ENCODE data around the gene SND1. TPM values are rescaled to one million over a fixed set of nuclear protein-coding genes. Genes with fewer than 3 reads are reported as not detected.

Gene SND1
- total RNA-seq, 2 donors from 2014 or later, result 131 to 135 TPM

DNA sequence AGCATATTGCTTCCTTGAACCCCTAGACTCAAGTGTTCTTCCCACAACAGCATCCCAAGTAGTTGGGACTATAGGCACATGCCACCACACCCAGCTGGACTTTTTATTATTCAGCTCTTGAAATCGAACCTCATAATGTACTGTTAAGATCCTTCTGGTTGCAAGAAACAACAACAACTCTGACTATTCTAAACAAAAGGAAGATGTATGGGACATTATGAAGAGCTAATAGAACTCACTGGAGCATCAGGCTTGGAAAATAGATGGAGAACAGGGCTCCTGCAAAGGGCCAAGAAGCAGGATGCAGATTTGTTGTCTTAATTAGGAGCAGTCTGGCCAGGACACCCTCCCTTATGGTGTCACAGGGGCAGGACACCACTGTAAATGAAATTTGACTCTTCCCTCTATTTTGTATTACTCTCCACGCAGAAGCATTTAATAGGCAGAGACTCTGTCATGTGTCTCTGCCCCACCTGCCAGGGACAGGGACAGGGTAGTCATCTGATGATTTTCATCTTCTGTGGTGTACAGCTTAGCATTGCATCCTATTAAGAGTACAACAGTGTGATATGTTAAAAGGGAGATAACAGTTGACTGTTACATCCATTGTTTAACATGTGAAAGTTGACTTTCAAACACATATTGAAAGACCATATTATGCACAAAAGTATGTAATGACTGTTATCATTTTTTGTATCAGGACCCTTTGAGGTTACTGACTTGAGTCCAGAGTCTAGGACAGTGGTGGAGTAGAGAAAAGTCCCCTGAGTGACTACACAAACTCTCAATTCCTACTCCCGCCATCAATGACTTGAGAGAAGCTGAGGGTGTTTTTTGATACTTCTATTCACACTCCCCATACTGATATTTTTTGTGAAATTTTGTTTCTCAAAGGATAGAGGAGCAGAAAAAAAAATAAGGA lies 222.0 kb downstream of the SND1 start:
- intact Hi-C loops (cut with DNase I), result no loop called here
- DNase-seq (ENCODE audit: low spot score), result no peak

DNA sequence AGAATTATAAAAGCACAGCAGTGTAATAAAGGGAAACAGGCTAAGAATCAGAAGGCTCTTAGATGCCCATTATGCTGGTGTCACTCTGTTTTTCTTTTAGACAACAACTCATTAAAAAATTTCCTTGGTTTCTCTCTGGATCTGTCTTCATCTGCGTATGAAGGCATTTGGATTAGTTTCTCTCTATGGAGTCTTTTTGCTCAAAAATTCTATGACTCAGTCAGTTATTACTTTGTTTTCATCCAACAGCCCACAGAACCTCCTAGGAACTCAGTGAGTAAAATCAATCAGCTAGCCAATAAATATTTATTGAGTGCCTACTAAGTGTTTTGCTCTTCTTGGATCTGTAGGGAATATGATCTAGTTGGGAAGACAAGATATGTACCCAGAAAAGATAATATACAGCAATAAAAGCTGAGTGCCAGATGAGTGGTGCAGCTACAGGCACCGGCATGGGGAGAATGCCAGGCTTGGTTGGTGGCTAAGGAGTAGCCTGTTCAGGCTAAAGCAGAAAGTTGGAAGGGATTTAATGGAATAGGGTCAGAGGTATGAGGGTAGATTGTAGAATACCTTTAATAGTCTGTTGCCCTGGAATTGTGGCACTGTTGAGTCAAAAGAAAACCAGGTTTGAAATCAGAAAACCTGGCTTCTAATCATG lies 223.1 kb downstream of the SND1 start:
- intact Hi-C loops (cut with DNase I), result no loop called here
- DNase-seq (ENCODE audit: low spot score), result no peak

DNA sequence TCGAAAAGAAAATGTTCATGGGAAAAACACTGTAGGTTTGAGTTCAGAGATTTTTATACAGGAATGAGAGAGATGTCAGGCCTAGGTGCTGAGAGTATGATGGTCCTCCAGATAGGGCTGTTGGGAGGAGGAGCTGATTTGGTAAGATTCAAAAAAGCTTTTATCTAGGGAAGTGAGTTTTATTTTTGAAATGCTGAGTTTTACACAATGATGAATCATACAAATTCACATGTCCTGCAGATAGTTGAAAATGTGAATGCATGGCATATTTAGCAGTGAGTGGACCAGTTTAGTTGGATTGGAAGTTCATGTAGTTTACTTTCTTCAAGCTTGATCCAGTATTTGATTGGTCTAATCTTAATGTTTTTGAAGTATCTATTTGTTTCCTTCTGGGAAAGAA lies 224.4 kb downstream of the SND1 start:
- DNase-seq (ENCODE audit: low spot score), result no peak
- intact Hi-C loops (cut with DNase I), result no loop called here

DNA sequence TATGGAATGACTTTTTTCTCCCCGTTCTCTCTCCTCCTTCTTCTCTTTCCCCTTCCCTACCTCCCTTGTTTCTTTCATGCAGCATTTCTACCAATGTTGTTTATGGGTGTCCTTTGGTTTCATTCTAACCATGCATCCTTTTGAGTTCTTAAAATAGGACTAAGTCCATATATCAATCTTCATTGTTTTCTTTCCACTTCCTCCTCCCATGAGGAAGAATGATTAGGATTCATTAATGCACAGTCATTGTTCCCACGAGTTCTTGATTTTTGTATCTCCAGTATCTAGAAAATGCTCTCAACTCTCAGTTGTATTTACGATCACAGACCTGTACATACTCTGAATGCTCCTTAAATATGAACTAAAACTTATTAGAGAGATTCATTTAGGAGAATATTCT lies 226.0 kb downstream of the SND1 start:
- intact Hi-C loops (cut with DNase I), result no loop called here
- no peak for DNase-seq (ENCODE audit: low spot score)

GRCh38 chr7:127878791-127879190 lies 226.8 kb downstream of the SND1 start:
- DNase-seq (ENCODE audit: low spot score), result no peak
- intact Hi-C loops (cut with DNase I), result no loop called here

DNA sequence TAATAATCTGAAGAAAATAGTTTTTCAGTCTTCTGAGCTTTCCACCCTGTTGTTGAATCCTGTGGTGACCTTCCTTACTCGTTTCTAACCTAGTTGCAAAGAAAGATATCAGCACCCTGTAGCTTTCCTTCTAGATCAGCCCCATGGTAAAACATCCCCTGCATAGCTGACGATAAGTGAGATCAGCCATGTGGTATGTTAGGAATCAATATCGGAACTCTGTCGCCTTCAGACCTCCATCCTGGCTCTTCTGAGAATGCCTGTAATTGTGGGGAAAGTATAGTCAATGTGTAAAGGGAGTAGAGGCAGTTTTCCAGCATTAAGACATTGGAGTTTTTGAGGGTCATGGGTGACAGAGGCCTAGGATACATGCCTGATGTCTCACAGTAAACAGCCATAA lies 227.4 kb downstream of the SND1 start:
- no peak for DNase-seq (ENCODE audit: low spot score)
- intact Hi-C loops (cut with DNase I), result no loop called here

DNA sequence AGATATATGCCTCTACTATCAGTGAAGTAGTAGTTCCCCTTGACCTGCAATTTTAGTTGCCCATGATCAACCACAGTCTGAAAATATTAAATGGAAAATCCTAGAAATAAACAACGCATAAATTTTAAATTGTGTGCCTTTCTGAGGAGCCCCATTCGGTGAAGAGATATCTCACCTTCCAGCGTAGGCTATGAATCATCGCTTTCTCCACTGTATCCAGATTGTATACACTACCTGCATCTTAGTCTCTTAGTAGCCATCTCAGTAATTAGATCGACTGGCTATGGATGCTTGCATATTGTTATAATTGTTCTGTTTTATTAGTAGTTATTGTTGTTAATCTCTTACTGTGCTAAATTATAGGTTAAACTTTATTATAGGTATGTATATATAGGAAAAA lies 227.9 kb downstream of the SND1 start:
- DNase-seq (ENCODE audit: low spot score), result no peak
- intact Hi-C loops (cut with DNase I), result loop anchor here in 1 of 2 donors (5.0 kb wide), 1 partner anchor 163 kb away; no protein-coding TSS in a partner anchor

GRCh38 chr7:127880454-127880853 lies 228.5 kb downstream of the SND1 start:
- intact Hi-C loops (cut with DNase I), result loop anchor here in 1 of 2 donors (5.0 kb wide), 1 partner anchor 163 kb away; no protein-coding TSS in a partner anchor
- no peak for DNase-seq (ENCODE audit: low spot score)

GRCh38 chr7:127881564-127881963 lies 229.6 kb downstream of the SND1 start:
- no peak for DNase-seq (ENCODE audit: low spot score)
- intact Hi-C loops (cut with DNase I), result loop anchor here in 1 of 2 donors (5.0 kb wide), 1 partner anchor 164 kb away; no protein-coding TSS in a partner anchor

- DNase-seq (ENCODE audit: low spot score), result no peak
- intact Hi-C loops (cut with DNase I), result loop anchor here in 1 of 2 donors (5.0 kb wide), 1 partner anchor 165 kb away; no protein-coding TSS in a partner anchor
These were observed 230.4 kb downstream of the SND1 start for GRCh38 chr7:127882313-127882920.

DNA sequence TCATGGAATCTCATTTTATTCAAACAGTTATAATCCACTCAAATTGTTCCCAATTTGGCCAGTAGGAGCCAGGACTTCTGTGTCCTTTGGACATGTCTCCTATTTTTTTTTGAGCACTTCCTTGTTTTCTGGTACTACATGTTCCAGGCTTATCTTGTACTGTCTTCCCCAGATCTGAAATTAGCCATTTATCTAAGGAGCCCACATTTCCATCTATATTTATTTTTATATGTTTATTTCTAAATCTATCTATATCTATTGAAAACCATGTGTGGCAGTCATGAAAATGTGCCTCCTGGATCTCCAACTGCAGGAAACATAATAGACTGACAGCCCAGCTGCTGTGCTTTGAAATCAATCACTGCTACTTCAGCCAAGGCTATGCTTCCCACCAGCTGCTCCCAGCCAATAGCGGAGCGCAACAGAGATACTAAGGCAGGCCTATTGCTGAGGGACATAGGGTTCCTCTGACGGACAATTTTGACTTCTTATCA lies 232.1 kb downstream of the SND1 start:
- intact Hi-C loops (cut with DNase I), result loop anchor here in 1 of 2 donors (5.0 kb wide), 1 partner anchor 167 kb away; no protein-coding TSS in a partner anchor
- no peak for DNase-seq (ENCODE audit: low spot score)

GRCh38 chr7:127885222-127885772 lies 233.3 kb downstream of the SND1 start:
- intact Hi-C loops (cut with DNase I), result no loop called here

GRCh38 chr7:127885843-127886242 lies 233.8 kb downstream of the SND1 start:
- no peak for DNase-seq (ENCODE audit: low spot score)

More at GRCh38 chr7:127885222-127885772, 233.3 kb downstream of the SND1 start:
- no peak for DNase-seq (ENCODE audit: low spot score)

GRCh38 chr7:127886248-127886647 lies 234.3 kb downstream of the SND1 start:
- intact Hi-C loops (cut with DNase I), result no loop called here
- DNase-seq (ENCODE audit: low spot score), result no peak

More at GRCh38 chr7:127885843-127886242, 233.8 kb downstream of the SND1 start:
- intact Hi-C loops (cut with DNase I), result no loop called here

GRCh38 chr7:127887096-127887495 lies 235.1 kb downstream of the SND1 start:
- intact Hi-C loops (cut with DNase I), result no loop called here

DNA sequence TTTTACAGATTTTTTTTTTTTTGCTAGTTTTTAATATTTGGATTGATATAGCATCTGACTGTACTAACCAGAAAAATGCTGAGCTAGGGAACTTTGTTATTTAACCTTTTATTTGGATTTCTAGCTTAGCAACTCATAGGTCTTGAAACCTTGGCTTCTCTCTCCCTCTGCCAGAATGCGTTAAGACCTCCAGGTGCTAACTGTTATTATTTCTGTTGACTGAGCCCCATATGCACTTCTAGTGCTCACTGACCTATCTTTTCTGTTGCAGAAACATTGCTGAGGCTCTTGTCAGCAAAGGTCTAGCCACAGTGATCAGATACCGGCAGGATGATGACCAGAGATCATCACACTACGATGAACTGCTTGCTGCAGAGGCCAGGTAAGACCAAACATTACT lies 235.6 kb downstream of the SND1 start:
- no peak for DNase-seq (ENCODE audit: low spot score)
- intact Hi-C loops (cut with DNase I), result no loop called here

More at GRCh38 chr7:127887096-127887495, 235.1 kb downstream of the SND1 start:
- DNase-seq (ENCODE audit: low spot score), result no peak

GRCh38 chr7:127888411-127888810 lies 236.4 kb downstream of the SND1 start:
- intact Hi-C loops (cut with DNase I), result no loop called here
- DNase-seq (ENCODE audit: low spot score), result no peak

- DNase-seq (ENCODE audit: low spot score), result no peak
- intact Hi-C loops (cut with DNase I), result no loop called here
These were observed 236.8 kb downstream of the SND1 start for GRCh38 chr7:127888825-127889224.

- DNase-seq (ENCODE audit: low spot score), result no peak
- intact Hi-C loops (cut with DNase I), result no loop called here
These were observed 237.7 kb downstream of the SND1 start for GRCh38 chr7:127889677-127890076.

Measured in posterior vena cava (tissue), 2 donors.